K562 (cell line): Measurements from ENCODE around the gene BOLA1. TPM values are rescaled to one million over a fixed set of nuclear protein-coding genes. Genes with fewer than 3 reads are reported as not detected.

Experiments
- ARID1B ChIP-seq: fragments of 450-650 bp; IDR thresholded peaks from 2 replicates; pipeline ENCODE4 v1.6.1; 2016; ENCODE audit warnings: antibody characterized with exemption, mild to moderate bottlenecking, inconsistent platforms
- ATF1 ChIP-seq, 2 experiments: fragments of 450-650 bp in 1 of 2; IDR thresholded peaks; 2 replicates each; pipeline ENCODE4 v1.6.1; 2016; ENCODE audit warnings: missing compliant biosample characterization in 1 of 2, missing genetic modification characterization in 1 of 2
- CXXC5 ChIP-seq: fragments of 250-450 bp; sonication (Bioruptor Pico); IDR thresholded peaks from 2 replicates; pipeline ENCODE4 v1.8.0; 2022; ENCODE audit warnings: inconsistent platforms, mild to moderate bottlenecking, moderate library complexity
- FOXK2 ChIP-seq, 2 experiments: fragments of 450-650 bp; IDR thresholded peaks in 1 of 2; conservative IDR thresholded peaks in 1 of 2; 2 replicates each; pipeline ENCODE4 v1.6.1; 2016; ENCODE audit warnings: low read depth in 2 of 2, mild to moderate bottlenecking in 1 of 2
- HNRNPL ChIP-seq: fragments of 200-400 bp; formaldehyde crosslinking; IDR thresholded peaks from 2 replicates; pipeline ENCODE4 v1.6.1; 2017; ENCODE audit warnings: low read depth, mild to moderate bottlenecking, low read length
- MTF1 ChIP-seq: fragments of 250-450 bp; sonication (Bioruptor Pico); IDR thresholded peaks from 2 replicates; pipeline ENCODE4 v1.9.0; 2021; ENCODE audit warnings: moderate library complexity, mild to moderate bottlenecking, inconsistent platforms, borderline replicate concordance
- PCBP1 ChIP-seq: fragments of 200-400 bp; formaldehyde crosslinking; IDR thresholded peaks from 2 replicates; pipeline ENCODE4 v1.6.1; 2018; ENCODE audit warnings: mild to moderate bottlenecking, low read depth, low read length; ENCODE audit not compliant: poor library complexity, severe bottlenecking
- SLC30A9 ChIP-seq: fragments of 250-450 bp; sonication (Bioruptor Pico); IDR thresholded peaks from 2 replicates; pipeline ENCODE4 v1.8.0; 2022; ENCODE audit warnings: mild to moderate bottlenecking, moderate library complexity
- TOE1 ChIP-seq, 2 experiments: fragments of 450-650 bp in 1 of 2; sonication (generic) in 1 of 2; formaldehyde crosslinking in 1 of 2; IDR thresholded peaks; 2 replicates each; pipeline versions ENCODE4 v1.7.1 to v1.8.0; 2016 to 2022; ENCODE audit warnings: borderline replicate concordance in 2 of 2, mild to moderate bottlenecking in 2 of 2, antibody characterized with exemption in 1 of 2, inconsistent platforms in 1 of 2, low read depth in 1 of 2, missing genetic modification reagents in 1 of 2, moderate library complexity in 1 of 2
- polyA plus RNA-seq, 8 experiments: library from polyadenylated mRNA; depleted of rRNA in 4 of 8; stranded (reverse) in 5 of 8; unstranded in 3 of 8; fragments of >200 nt; fragmentation: Nextera tagmentation in 2 of 8; fragmentation: Illumina TruSeq in 1 of 8; extraction: Ambion mirVana in 2 of 8; extraction: Trizol in 1 of 8; gene quantifications; 2 replicates each; pipeline versions ENCODE4 v1.2.1 to v1.2.3, GENCODE V29; 2011 to 2014; ENCODE audit warnings: inconsistent platforms in 1 of 8, missing spikeins in 1 of 8
- total RNA-seq, 7 experiments: library from RNA; depleted of rRNA in 6 of 7; stranded (reverse); fragments of >200 nt in 6 of 7; fragmentation: Illumina TruSeq in 2 of 7; extraction: Trizol in 2 of 7; gene quantifications; 2 replicates each; pipeline versions ENCODE4 v1.2.1 to v1.2.3, GENCODE V29; 2011 to 2021; ENCODE audit warnings: low replicate concordance in 1 of 7
- TF ChIP-seq, protein P1 (sequence below): IDR thresholded peaks from 2 replicates; pipeline ENCODE4 v1.6.1; 2012; ENCODE audit warnings: low read depth, low read length, improper control_type of control experiment, borderline replicate concordance
- TF ChIP-seq, protein P2 (sequence below): fragments of 200-800 bp; sonication (Bioruptor generic); IDR thresholded peaks from 2 replicates; pipeline ENCODE4 v1.6.1; 2017; ENCODE audit warnings: missing genetic modification characterization, missing compliant biosample characterization

The BOLA1 gene
- total and polyA plus RNA-seq, 9 of the 15 experiments (the other 6 are each of a cell fraction or from before 2014, with no cell fraction given), result 0.18 to 1.2 (median 0.40) TPM; not detected in 2

DNA sequence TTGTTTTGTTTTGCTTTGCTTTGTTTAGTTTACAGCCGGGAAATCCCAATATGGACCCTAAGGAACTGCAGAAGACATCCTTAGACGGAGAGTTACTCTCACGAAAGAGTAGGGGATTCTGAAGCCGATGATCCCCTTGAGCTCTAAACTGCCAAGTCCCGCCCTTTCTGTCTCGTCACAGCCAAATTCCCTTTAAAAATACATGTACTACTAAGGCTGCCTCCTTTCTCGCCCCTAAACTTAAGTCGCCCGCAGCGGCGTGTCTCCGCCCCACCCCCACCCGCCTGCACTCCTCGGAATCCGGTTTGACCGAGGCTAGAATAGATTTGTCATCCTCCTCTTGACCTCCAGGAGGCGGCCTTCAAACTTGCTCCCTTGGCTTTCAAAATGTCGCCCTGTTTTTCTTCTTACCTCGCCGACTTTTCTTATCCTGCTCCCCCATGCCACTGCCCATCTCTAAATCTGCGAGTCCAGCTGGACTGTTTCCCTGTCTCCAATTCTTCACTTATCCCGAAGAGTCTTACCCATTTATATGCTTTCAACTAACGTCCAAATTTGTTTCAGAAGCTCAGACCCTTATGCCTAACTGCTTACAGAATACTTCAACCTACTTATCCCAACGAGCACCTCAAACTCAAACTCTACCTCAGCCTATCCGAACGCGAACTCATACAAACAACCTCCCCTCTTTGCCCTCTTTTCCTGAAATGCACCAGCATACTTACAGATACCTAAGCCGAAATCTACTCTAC, 10.9 kb upstream of the BOLA1 start (continued):
- TF ChIP-seq, protein P1, sequence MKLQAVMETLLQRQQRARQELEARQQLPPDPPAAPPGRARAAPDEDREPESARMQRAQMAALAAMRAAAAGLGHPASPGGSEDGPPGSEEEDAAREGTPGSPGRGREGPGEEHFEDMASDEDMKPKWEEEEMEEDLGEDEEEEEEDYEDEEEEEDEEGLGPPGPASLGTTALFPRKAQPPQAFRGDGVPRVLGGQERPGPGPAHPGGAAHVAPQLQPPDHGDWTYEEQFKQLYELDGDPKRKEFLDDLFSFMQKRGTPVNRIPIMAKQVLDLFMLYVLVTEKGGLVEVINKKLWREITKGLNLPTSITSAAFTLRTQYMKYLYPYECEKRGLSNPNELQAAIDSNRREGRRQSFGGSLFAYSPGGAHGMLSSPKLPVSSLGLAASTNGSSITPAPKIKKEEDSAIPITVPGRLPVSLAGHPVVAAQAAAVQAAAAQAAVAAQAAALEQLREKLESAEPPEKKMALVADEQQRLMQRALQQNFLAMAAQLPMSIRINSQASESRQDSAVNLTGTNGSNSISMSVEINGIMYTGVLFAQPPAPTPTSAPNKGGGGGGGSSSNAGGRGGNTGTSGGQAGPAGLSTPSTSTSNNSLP, result no peak
- peak; percentile 46 for TF ChIP-seq TOE1 (IDR thresholded peaks at IDR 0.05; ENCODE audit: borderline replicate concordance)
- TF ChIP-seq TOE1 (CRISPR knock-in tag; IDR thresholded peaks at IDR 0.05; ENCODE audit: borderline replicate concordance, low read depth), result no peak
- TF ChIP-seq PCBP1, result no peak
- TF ChIP-seq ATF1 (CRISPR knock-in tag; IDR thresholded peaks at IDR 0.05), result no peak
- peak; percentile 73 for TF ChIP-seq ATF1 (tag; IDR thresholded peaks at IDR 0.05)
- TF ChIP-seq FOXK2 (conservative IDR thresholded peaks at IDR 0.05 in 1 of 2, IDR thresholded peaks at IDR 0.05 in 1 of 2; ENCODE audit: low read depth in 2 of 2), result 0 out of 4 replicates have a peak, but pooled peaks have one; percentile 34 to 35
- peak; percentile 84; the same call in 1 of the 2 replicates for TF ChIP-seq HNRNPL
- TF ChIP-seq, protein P2, sequence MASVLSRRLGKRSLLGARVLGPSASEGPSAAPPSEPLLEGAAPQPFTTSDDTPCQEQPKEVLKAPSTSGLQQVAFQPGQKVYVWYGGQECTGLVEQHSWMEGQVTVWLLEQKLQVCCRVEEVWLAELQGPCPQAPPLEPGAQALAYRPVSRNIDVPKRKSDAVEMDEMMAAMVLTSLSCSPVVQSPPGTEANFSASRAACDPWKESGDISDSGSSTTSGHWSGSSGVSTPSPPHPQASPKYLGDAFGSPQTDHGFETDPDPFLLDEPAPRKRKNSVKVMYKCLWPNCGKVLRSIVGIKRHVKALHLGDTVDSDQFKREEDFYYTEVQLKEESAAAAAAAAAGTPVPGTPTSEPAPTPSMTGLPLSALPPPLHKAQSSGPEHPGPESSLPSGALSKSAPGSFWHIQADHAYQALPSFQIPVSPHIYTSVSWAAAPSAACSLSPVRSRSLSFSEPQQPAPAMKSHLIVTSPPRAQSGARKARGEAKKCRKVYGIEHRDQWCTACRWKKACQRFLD (CRISPR knock-in tag), result 0 out of 2 replicates have a peak, but pooled peaks have one; percentile 27
- peak; percentile 47; the same call in 1 of the 2 replicates for TF ChIP-seq ARID1B
- TF ChIP-seq SLC30A9 (CRISPR knock-in tag), result no peak
- no peak for TF ChIP-seq MTF1 (CRISPR knock-in tag)
- TF ChIP-seq CXXC5, result peak; percentile 74
